EL (cell line): Measurements from ENCODE around the gene LCTL.
"Not testable (repeated sequence)": the region's sequence is repeated elsewhere in the genome, so short reads cannot be mapped to it uniquely, and the experiment has no call there.

Experiments used
- DNase-seq: peaks from one replicate; pipeline ENCODE4 v3.0.0-alpha.2; 2016

LCTL gene

GRCh38 chr15:66564136-66565041, 1.4 kb downstream of the LCTL start:
- no peak for DNase-seq

- no peak for DNase-seq
Observed at GRCh38 chr15:66563566-66564110, 2.2 kb downstream of the LCTL start.

GRCh38 chr15:66563126-66563525, 2.7 kb downstream of the LCTL start:
- DNase-seq: peak; percentile 13

GRCh38 chr15:66560856-66561525, 4.8 kb downstream of the LCTL start:
- DNase-seq: no peak

GRCh38 chr15:66558271-66558670, 7.5 kb downstream of the LCTL start:
- no peak for DNase-seq

GRCh38 chr15:66555685-66556084, 10.1 kb downstream of the LCTL start:
- DNase-seq: no peak

GRCh38 chr15:66545255-66545654, 20.5 kb downstream of the LCTL start:
- no peak for DNase-seq

GRCh38 chr15:66542896-66543295, 22.9 kb downstream of the LCTL start:
- DNase-seq: no peak

GRCh38 chr15:66535056-66535455, 30.7 kb downstream of the LCTL start:
- DNase-seq: no peak

- no peak for DNase-seq
Observed at GRCh38 chr15:66524838-66525237, 41.0 kb downstream of the LCTL start.

- no peak for DNase-seq
Observed at GRCh38 chr15:66523926-66524325, 41.9 kb downstream of the LCTL start.

- peak; percentile 66 for DNase-seq
Observed at GRCh38 chr15:66515901-66516322, 49.9 kb downstream of the LCTL start.

- DNase-seq: no peak
Observed at GRCh38 chr15:66514586-66514985, 51.2 kb downstream of the LCTL start.

- DNase-seq: no peak
Observed at GRCh38 chr15:66508293-66508883, 57.4 kb downstream of the LCTL start.

GRCh38 chr15:66505818-66506217, 60.0 kb downstream of the LCTL start:
- DNase-seq: no peak

- no peak for DNase-seq
Observed at GRCh38 chr15:66505430-66505811, 60.4 kb downstream of the LCTL start.

- peak; percentile 90 for DNase-seq
Observed at GRCh38 chr15:66504563-66505429, 61.0 kb downstream of the LCTL start, which contains the start of the genes RPL4 and ZWILCH. RPL4 (minus strand) TSS chr15:66504855; CDS start chr15:66504790, 65 bp downstream. ZWILCH (plus strand) TSS chr15:66505326; CDS start chr15:66505339, 13 bp downstream.

GRCh38 chr15:66503780-66504562, 61.8 kb downstream of the LCTL start:
- no peak for DNase-seq

- DNase-seq: not testable (repeated sequence)
Observed at GRCh38 chr15:66503041-66503648, 62.7 kb downstream of the LCTL start.

GRCh38 chr15:66502491-66502890, 63.3 kb downstream of the LCTL start:
- no peak for DNase-seq

GRCh38 chr15:66500346-66500745, 65.5 kb downstream of the LCTL start:
- DNase-seq: not testable (repeated sequence)
